Skin epidermis (tissue), 12 donors: ENCODE measurements around the gene DUSP28.
"Not testable (repeated sequence)": the region's sequence is repeated elsewhere in the genome, so short reads cannot be mapped to it uniquely, and the experiment has no call there.

Experiments
- H3K27ac ChIP-seq, 21 experiments: fragments of 200-600 bp; sonication (generic) in 11 of 21; one replicate each; pipeline ENCODE4 v1.5.0; 2020; ENCODE audit warnings: mild to moderate bottlenecking in 3 of 21, inconsistent platforms in 2 of 21, moderate library complexity in 2 of 21
- H3K4me3 ChIP-seq, 7 experiments: fragments of 200-600 bp; sonication (generic) in 2 of 7; one replicate each; pipeline ENCODE4 v1.5.0; 2020; ENCODE audit warnings: inconsistent platforms in 2 of 7, mild to moderate bottlenecking in 2 of 7, moderate library complexity in 1 of 7

DUSP28 gene, protein sequence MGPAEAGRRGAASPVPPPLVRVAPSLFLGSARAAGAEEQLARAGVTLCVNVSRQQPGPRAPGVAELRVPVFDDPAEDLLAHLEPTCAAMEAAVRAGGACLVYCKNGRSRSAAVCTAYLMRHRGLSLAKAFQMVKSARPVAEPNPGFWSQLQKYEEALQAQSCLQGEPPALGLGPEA

DNA sequence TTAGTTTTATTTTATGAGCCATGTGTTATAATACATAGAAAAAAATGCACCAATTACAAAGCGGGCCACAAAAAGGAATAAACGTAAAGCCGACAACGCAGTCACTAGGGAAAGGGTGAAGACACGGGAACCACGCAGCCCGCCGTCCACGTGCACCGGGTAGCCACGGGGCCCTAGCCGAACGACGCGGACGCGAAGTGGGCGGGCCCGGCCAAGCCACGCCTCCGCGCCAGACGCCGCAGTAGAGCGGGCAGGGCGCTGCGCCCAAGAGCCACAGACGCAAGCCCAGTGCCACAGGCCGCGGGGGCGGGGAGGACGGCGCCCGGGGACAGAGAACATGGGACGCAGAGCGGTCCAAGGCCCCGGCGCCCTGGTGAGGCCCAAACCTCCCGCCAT, at the start of gene DUSP28:
Gene DUSP28, plus strand, starts transcription at position 274 of the 396 bp plus-strand sequence. CDS start 328 bp downstream, outside the sequence.
- Histone ChIP-seq H3K4me3 (peak within 1 kb of the TSS; percentile 58 to 92 (median 85)), H3K27ac (peak within 1 kb of the TSS; percentile 93 to 100 (median 99))

DNA sequence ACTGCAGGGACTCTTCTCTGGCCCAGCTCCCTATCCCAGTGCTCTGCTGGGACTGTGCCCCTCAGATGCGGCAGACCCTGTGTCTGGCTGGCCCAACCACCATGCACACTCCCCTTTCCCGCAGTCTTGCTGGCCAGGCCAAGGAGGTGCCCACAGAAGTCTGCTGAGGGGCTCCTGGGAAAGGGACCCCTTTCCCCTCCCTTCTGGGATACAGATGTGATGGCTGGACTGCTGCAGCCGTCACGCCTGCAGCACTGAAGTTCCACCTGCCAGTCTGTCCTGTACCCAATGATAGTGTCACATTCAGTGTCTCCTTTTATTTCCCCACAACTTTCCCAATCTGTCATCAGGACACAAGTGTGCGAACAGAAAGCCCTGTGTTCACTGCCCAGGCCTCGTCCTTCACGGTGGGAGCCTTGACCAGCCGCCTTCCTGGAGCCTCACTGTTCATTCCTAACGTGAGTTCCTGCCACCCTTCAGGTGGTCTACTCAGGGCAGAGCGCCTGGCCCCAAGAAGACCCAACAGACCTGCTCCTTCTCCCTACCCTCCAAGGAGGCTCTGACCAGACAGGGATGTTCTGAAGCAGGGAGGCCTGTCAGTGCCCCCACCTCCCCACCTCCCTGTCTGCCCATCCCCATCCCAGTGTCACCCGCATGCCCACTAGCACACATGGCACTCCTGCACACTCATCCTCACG, 49.5 kb upstream of the DUSP28 start:
- no peak overlapping the region for H3K27ac ChIP-seq

DNA sequence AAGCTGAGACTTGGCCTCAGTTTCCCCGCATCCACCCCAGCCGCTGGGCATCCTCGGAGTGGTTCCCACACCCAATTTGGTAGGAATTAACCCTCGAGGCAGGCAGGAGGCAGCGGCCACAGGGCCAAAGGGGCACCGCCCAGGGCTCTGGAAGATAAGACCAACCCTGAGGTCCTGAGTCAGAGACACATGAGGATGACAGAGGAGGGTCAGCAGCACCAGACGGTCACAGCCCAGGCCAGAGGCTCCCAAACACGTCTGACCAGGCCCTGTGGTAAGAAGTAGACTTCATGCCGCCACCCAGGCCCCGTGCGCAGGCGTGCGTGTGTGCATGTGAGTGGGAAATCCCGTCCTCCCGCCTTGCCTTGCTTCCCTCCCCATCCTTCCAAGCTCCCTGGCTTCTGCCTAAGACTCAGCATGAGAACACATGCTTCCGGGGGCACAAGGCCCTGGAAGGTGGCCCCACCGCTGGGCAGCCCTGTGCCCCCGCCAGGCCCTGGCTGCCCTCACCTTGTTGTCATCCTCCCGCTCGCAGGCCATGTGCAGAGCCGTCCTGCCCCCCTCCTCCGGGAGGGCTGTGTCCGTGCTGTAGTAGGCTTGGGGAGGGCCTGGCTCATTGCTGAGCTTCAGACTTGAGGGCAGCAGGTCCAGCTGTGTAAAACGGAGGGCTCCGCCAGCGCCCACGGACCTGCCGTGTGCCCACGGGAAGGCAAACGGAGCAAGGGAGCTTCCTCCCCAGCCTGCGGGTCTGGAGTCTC, 48.6 kb upstream of the DUSP28 start:
- no peak overlapping the region for H3K27ac ChIP-seq
- H3K4me3 ChIP-seq = no peak overlapping the region

More for the DNA sequence above, 49.5 kb upstream of the DUSP28 start:
- no peak overlapping the region for H3K4me3 ChIP-seq

DNA sequence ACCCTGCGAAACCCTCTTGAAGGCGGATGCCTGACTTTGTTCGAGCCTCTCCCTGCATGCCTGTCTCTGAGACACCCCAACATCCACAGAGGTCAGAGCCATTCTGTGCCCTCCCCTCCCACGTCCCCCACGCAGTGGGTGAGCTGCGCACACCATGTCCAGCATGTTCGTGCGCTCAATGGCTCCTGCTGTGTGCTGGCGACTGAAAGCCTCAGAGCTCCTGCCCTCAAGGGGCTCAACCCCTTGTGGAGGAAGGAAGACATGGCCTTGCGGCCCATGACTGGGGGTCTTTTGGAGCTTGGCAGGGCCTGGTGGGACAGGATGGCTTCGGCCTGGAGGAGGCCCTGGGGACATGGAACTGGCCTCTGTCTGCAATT, 48.1 kb upstream of the DUSP28 start:
- no peak overlapping the region for H3K4me3 ChIP-seq
- H3K27ac ChIP-seq = no peak overlapping the region

DNA sequence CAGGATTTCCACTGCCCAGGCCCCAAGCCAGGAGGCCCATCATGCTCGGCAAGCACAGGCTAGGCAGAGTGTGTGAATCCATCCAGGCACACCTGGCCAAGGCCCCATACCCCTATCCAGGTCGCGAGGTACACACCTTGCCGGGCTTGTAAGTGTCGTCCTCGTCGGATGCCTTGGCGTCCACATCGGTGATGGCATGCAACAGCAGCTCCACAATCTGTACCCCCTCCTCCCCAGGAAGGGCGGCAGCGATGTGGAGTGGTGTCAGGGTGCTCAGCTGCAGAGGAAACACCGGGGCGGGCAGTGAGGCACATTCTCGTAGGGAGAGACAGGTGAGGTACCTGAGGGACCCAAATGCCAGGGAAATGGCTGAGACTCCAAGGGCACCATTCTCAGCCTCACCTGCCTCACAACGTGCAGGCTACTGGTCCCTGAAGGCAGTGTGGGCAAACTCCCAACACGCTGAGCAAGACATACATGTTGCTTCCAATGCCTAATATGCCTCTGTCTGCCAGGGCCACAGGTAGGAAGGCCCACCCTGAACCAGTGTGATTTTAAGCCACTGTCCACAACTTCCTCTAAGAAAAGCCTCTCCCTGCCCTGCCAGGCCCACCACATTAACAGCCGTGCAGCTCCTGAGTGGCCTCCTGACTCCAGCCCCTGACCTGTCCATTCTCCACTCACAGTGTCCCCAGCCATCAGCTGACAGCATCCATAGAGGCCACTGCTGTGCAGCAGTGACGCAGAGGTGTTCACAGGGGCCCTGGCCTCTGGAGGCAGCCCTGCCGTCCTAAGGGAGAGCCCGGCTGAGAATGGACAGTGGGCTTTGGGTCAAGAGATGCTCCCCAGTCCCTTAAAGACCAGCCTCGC, 47.3 kb upstream of the DUSP28 start:
- Histone ChIP-seq H3K4me3 (no peak overlapping the region), H3K27ac (no peak overlapping the region)

DNA sequence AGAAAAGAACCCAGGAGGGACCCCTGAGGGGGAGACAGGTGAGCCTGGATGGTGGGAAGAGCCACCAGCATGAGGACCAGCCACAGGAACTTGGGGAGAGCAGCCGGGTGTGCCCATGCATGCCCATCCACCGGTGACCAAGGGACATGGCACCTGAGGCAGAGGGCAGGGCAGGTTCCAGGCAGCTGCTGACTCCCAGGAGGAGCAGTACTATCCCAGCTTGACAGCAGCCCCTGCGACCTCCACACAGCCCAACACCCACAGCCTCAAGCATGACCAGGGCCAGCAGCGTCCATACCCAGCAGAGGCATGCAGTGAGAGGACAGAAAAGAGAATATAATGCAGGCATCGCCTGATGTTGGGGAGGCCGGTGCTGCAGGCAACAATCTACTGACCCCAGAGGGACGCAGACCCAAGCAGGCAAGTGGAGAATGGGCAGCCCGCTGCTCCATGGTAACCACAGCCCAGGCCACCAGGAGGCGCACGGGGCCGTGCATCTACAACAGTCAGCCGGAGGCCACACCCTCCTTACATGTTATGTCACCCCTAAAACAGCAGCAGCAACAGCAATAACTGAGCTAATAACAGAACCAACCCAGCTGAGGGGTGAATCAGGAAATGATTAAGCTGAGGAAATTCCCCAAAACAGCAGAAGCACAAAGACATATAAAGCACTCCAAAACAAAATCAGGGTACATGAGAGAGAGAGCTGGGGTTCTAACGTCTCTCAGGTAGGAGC, 46.4 kb upstream of the DUSP28 start:
- no peak overlapping the region for H3K4me3 ChIP-seq
- peak overlapping the region in 2 of 21 experiments; percentile 35 to 45 for H3K27ac ChIP-seq

GRCh38 chr2:240514631-240515030, 45.5 kb upstream of the DUSP28 start:
- Histone ChIP-seq H3K27ac (peak overlapping the region in 2 of 21 experiments; percentile 35 to 45), H3K4me3 (no peak overlapping the region)

GRCh38 chr2:240517342-240517741, 42.8 kb upstream of the DUSP28 start:
- H3K27ac ChIP-seq = no peak overlapping the region
- no peak overlapping the region for H3K4me3 ChIP-seq

DNA sequence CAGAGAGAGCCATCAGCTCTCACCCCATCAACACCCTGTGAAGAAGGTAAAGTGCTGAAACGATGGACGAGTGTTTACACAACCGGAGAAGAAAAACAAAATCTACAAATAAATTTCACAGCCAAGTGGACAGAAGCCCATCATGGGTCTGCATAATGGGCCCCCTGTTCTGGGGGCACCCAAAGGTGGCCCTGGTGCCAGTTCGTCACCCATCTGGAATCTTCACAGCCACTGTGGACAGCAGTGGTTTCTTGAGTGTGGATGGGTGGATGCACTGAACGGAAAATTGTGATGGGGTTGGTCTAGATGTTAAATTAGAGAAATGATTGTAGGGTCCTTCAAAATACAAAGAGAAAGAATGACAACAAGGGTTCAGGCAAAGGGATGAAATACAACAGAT, 41.2 kb upstream of the DUSP28 start:
- no peak overlapping the region for H3K4me3 ChIP-seq

DNA sequence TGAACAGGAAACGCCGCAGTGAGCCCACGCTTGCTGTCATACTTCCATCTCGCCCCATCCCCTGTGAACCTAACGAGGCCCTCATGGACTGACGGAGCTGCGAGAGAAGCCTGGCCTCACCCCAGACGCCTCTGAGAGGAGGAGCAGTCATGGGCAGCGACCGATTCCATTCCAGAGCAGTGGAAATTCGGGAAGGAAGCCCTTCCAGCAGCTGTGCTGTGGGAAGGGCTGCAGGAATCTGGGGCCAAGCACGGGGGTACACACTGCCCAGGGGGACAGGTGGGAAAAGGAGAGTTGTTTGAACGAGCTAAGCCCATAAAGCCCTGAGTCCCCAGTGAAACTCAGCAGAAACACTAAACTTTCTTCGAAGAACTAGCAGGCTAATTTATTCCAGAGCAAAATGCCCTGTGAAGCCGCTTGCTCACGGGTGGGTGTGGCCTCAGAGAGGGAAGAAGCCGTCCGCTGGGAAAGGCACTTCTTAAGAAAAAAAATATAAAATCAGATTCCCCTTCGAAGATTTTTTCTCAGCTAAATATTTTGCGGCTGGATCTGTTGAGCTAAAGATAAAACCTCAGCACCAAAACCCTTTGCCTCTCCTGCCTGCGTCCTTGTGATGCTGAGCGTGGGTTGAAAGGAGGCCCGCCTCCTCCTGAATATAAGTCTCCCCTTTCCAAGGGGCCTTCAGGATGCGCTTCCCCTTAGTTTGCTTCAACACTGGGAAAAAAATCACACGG, 40.6 kb upstream of the DUSP28 start:
- Histone ChIP-seq H3K27ac (peak overlapping the region in 1 of 21 experiments; percentile 23), H3K4me3 (peak overlapping the region in 1 of 7 experiments; percentile 1)

More for the DNA sequence above, 41.2 kb upstream of the DUSP28 start:
- H3K27ac ChIP-seq = no peak overlapping the region

GRCh38 chr2:240520130-240520973, 39.8 kb upstream of the DUSP28 start:
- H3K4me3 ChIP-seq = peak overlapping the region in 1 of 7 experiments; percentile 1

GRCh38 chr2:240520974-240521350, 39.2 kb upstream of the DUSP28 start:
- Histone ChIP-seq H3K4me3 (no peak overlapping the region), H3K27ac (no peak overlapping the region)

More at GRCh38 chr2:240520130-240520973, 39.8 kb upstream of the DUSP28 start:
- peak overlapping the region in 1 of 21 experiments; percentile 23 for H3K27ac ChIP-seq

- not testable (repeated sequence) for H3K27ac ChIP-seq, H3K4me3 ChIP-seq
Observed at GRCh38 chr2:240521885-240522284, 38.3 kb upstream of the DUSP28 start.

DNA sequence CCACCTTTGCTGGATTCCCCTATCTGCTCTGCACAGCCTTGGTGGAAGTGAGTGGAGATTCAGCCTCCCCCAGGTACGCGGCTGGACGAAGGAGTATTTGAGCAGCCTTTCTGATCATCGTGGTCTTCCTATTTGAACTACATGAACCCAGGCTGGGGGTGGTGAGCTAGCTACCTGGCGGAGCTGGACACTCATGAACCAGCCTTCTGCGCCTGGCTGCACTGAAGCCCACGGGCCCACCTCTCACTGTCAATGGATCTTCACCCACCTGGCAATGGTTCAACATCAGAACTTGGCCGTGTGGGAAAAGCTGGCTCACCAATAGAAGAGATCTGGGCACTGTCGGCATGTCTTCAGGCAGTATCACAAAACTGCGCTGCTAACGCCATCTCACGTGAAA, 37.8 kb upstream of the DUSP28 start:
- Histone ChIP-seq H3K27ac (no peak overlapping the region), H3K4me3 (no peak overlapping the region)

GRCh38 chr2:240523451-240524281, 36.5 kb upstream of the DUSP28 start:
- Histone ChIP-seq H3K4me3 (no peak overlapping the region), H3K27ac (no peak overlapping the region)

DNA sequence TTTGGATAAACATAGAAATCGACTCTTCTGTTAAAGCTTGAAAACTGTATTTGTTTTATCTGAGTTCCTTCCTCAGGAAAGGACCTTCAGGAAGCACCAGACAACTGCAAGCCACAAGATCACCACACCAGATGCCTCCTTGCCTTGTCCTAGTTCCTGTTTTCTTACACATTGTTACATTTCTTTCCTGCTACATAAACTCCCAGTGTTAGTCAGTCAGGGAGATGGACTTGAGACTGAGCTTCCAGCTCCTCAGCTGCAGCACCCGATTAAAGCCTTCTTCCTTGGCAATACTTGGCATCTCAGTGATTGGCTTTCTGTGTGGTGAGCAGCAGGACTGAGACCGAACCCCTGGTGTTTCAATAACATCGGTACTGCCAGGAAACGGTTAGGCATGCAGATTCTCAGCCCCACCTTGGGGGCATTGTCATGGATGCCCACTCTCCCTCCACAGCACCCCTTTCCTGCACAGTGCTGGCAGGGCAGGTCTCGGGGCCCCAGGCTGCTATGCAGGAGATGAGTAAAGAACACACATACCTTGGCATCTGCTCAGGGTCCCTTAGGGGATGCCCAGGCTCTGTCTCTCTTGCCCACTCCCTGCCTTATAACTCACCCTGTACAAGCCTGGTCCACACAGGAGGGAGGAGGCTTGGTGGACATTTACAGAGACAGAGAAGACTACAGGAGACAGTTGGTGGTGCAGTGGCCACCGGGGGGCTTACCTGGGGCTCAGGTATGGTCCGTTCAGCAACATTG, 35.0 kb upstream of the DUSP28 start:
- H3K4me3 ChIP-seq = no peak overlapping the region
- H3K27ac ChIP-seq = no peak overlapping the region
